OCI-LY3 (cell line): Measurements from ENCODE around the gene OSBPL9.
"Not testable (repeated sequence)": the region's sequence is repeated elsewhere in the genome, so short reads cannot be mapped to it uniquely, and the experiment has no call there.

Experiments used
- H2AFZ ChIP-seq: fragments of 200-600, 300-600 bp; shearing (Covaris generic); 2 replicates; pipeline ENCODE4 v1.6.0; 2014; ENCODE audit warnings: antibody characterized with exemption, low read depth, low read length
- H3K27ac ChIP-seq: fragments of 200-600, 300-600 bp; sonication (generic); 2 replicates; pipeline ENCODE4 v1.5.1; 2014; ENCODE audit warnings: mild to moderate bottlenecking, low read length, moderate library complexity, mixed read lengths
- H3K27me3 ChIP-seq: fragments of 200-600, 300-600 bp; sonication (generic); 2 replicates; pipeline ENCODE4 v1.6.1; 2014; ENCODE audit warnings: low read depth, low read length, mixed read lengths
- H3K36me3 ChIP-seq: fragments of 200-600, 300-600 bp; sonication (generic); replicated peaks from 2 replicates; pipeline ENCODE3; 2014; ENCODE audit warnings: low read depth, low read length, mixed read lengths
- H3K4me1 ChIP-seq: fragments of 300-600, 200-600 bp; sonication (generic); 2 replicates; pipeline ENCODE4 v1.6.1; 2014; ENCODE audit warnings: low read length, mixed read lengths
- H3K4me2 ChIP-seq: fragments of 200-600, 300-600 bp; sonication (generic); 2 replicates; pipeline ENCODE4 v1.6.1; 2014; ENCODE audit warnings: low read length, mixed read lengths
- H3K4me3 ChIP-seq: fragments of 300-600, 200-600 bp; sonication (generic); 2 replicates; pipeline ENCODE4 v1.5.1; 2014; ENCODE audit warnings: antibody characterized with exemption, mild to moderate bottlenecking, low read length, moderate library complexity
- H3K79me2 ChIP-seq: fragments of 300-600, 200-600 bp; shearing (Covaris generic); 2 replicates; pipeline ENCODE4 v1.6.1; 2014; ENCODE audit warnings: mild to moderate bottlenecking, low read length, mixed read lengths
- H3K9ac ChIP-seq: fragments of 300-600, 200-600 bp; shearing (Covaris generic); 2 replicates; pipeline ENCODE4 v1.6.0; 2014; ENCODE audit warnings: mild to moderate bottlenecking, low read length, moderate library complexity
- H3K9me3 ChIP-seq: fragments of 200-600, 300-600 bp; shearing (Covaris generic); 2 replicates; pipeline ENCODE4 v1.6.1; 2014; ENCODE audit warnings: low read length, mixed read lengths; ENCODE audit not compliant: insufficient read depth
- H4K20me1 ChIP-seq: fragments of 200-600, 300-600 bp; sonication (generic); 2 replicates; pipeline ENCODE4 v1.6.1; 2016; ENCODE audit warnings: low read length, mixed read lengths; ENCODE audit not compliant: insufficient read depth
- CTCF ChIP-seq: fragments of 200-600, 300-600 bp; sonication (generic); IDR thresholded peaks from 2 replicates; pipeline ENCODE4 v1.5.1; 2014; ENCODE audit warnings: antibody characterized with exemption, low read length, low read depth
- EZH2phosphoT487 ChIP-seq: fragments of 200-600 bp; shearing (Covaris generic); IDR thresholded peaks from 2 replicates; pipeline ENCODE4 v1.6.1; 2018; ENCODE audit warnings: antibody characterized with exemption, mixed run types, low read depth

The OSBPL9 gene

DNA sequence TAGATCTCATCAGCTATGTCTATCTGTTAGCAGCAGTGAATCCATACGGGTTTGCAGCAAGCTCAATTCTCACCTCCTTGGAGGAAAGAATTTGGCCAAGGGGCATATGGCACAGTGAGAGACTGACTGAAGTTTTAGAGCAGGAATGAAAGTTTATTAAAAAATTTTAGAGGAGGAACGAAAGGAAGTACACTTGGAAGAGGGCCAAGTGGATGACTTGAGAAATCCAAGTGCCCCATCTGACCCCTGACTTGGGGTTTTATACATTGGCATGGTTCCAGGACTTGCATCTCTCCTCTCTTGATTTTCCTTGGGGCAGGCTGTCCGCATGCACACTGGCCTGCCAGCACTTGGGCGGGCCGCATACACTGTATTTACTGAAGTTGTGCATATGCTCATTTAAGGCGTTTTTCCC is 9.2 kb upstream of the OSBPL9 start:
- H3K79me2 ChIP-seq: no peaks in the 10 kb centered on the region
- H3K27me3 ChIP-seq: 0 out of 2 replicates have a peak, but pooled peaks cover 10% of the 10 kb centered on the region
- no peak overlapping the region for H3K9ac ChIP-seq
- H3K36me3 ChIP-seq: no peaks in the 10 kb centered on the region
- H3K27ac ChIP-seq: no peak overlapping the region
- H3K9me3 ChIP-seq: no peaks in the 10 kb centered on the region
- TF ChIP-seq CTCF (no peak), EZH2phosphoT487 (no peak)
- no peak overlapping the region for H3K4me3 ChIP-seq
- H4K20me1 ChIP-seq: no peaks in the 10 kb centered on the region
- no peak overlapping the region for H2AFZ ChIP-seq
- no peak overlapping the region for H3K4me2 ChIP-seq
- no peaks in the 10 kb centered on the region for H3K4me1 ChIP-seq

DNA sequence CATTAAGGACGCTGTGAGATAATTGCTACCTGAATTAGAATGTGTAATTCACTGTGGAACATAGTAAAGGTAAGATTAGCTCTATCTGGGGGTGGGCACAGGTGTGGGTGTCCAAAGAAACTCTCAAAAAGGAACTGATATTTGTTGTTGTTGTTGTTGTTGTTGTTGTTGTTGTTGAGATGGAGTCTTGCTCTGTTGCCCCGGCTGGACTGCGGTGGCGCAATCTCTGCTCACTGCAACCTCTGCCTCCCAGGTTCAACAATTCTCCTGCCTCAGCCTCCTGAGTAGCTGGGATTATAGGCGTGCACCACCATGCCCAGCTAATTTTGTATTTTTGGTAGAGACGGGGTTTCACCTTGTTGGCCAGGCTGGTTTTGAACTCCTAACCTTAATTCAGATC is 6.8 kb upstream of the OSBPL9 start:
- H3K4me2 ChIP-seq, H3K27ac ChIP-seq, H3K4me3 ChIP-seq, H3K9me3 ChIP-seq, H3K36me3 ChIP-seq, H3K79me2 ChIP-seq, H3K4me1 ChIP-seq, H2AFZ ChIP-seq, H3K9ac ChIP-seq, H4K20me1 ChIP-seq: not testable (repeated sequence)
- 0 out of 2 replicates have a peak, but pooled peaks cover 10% of the 10 kb centered on the region for H3K27me3 ChIP-seq

DNA sequence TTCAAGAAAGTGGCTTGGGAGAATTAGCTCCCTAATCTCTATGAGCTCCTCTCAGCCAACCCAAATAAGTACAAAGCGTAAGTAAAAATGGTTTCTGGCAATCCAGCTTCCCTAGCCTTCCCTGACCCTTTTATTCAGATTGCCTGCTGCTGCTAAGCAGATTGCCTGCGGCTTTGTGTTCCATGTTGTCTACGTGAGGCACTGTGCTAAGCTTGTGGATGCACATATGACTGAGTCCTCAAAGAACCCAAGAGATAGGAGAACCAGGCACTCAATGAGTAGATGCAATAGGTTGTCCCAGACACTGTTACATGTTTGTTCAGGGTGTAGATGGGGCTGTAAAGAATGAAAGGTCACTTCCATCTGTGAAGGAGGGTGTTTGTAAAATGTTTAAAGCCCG is 6.3 kb upstream of the OSBPL9 start:
- H2AFZ ChIP-seq: no peak overlapping the region

DNA sequence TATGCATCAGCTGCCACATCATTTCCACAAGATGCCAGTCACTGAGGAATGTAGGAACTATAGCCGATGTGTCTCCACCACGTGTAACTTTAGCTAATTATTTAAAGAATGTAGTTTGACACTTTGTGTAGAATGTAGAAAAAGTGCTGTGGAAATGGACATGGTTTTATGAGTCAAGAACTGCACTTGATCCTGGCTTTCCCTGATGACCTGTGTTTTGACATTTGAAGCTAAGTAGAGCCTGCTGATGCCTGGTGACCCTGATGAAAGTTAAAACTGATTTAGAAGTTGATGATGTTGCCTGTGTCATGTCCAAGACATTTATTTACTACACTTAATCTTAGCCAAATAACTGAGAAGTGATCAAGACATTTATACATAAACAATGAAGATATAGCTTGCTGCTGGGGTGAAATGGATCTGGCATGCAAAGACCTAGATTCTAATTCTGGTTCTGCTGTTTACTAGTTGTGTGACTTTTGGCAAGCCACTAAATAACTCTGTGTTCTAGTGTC is 4.4 kb upstream of the OSBPL9 start:
- Histone ChIP-seq H3K9me3 (no peaks in the 10 kb centered on the region), H2AFZ (no peak overlapping the region), H3K4me2 (no peak overlapping the region), H3K27me3 (0 out of 2 replicates have a peak, but pooled peaks cover 10% of the 10 kb centered on the region), H3K4me3 (no peak overlapping the region), H3K36me3 (no peaks in the 10 kb centered on the region), H4K20me1 (no peaks in the 10 kb centered on the region), H3K79me2 (peaks cover 2% of the 10 kb centered on the region; the same call in 1 of the 2 replicates), H3K9ac (no peak overlapping the region), H3K27ac (no peak overlapping the region), H3K4me1 (peaks cover 2% of the 10 kb centered on the region)
- no peak for TF ChIP-seq CTCF
- no peak for TF ChIP-seq EZH2phosphoT487

More for the DNA sequence above, 6.3 kb upstream of the OSBPL9 start:
- Histone ChIP-seq H3K27me3 (0 out of 2 replicates have a peak, but pooled peaks cover 10% of the 10 kb centered on the region), H3K27ac (no peak overlapping the region), H3K9me3 (no peaks in the 10 kb centered on the region), H3K36me3 (no peaks in the 10 kb centered on the region), H3K79me2 (no peaks in the 10 kb centered on the region), H3K4me3 (no peak overlapping the region), H3K4me2 (no peak overlapping the region), H3K4me1 (no peaks in the 10 kb centered on the region), H3K9ac (no peak overlapping the region), H4K20me1 (no peaks in the 10 kb centered on the region)
- TF ChIP-seq CTCF (no peak), EZH2phosphoT487 (no peak)
